ENCODE results near the gene PDYN. TPM values are rescaled to one million over a fixed set of nuclear protein-coding genes. Genes with fewer than 3 reads are reported as not detected.

The PDYN gene
- polyA plus RNA-seq, 1 experiment: not detected

GRCh38 chr20:2026514-2026913 lies 32.7 kb upstream of the PDYN start:
- TF ChIP-seq, protein P1, sequence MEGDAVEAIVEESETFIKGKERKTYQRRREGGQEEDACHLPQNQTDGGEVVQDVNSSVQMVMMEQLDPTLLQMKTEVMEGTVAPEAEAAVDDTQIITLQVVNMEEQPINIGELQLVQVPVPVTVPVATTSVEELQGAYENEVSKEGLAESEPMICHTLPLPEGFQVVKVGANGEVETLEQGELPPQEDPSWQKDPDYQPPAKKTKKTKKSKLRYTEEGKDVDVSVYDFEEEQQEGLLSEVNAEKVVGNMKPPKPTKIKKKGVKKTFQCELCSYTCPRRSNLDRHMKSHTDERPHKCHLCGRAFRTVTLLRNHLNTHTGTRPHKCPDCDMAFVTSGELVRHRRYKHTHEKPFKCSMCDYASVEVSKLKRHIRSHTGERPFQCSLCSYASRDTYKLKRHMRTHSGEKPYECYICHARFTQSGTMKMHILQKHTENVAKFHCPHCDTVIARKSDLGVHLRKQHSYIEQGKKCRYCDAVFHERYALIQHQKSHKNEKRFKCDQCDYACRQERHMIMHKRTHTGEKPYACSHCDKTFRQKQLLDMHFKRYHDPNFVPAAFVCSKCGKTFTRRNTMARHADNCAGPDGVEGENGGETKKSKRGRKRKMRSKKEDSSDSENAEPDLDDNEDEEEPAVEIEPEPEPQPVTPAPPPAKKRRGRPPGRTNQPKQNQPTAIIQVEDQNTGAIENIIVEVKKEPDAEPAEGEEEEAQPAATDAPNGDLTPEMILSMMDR (IDR thresholded peaks at IDR 0.05; ENCODE audit: insufficient read depth, low read depth, low read length): no peak
- DNase-seq (ENCODE audit: low read depth): no peak
- H3K4me3 ChIP-seq (ENCODE audit: low read depth, low read length): no peak overlapping the region
- POLR2A ChIA-PET: no interaction called here
- H3K27me3 ChIP-seq (ENCODE audit: control insufficient read depth, insufficient read depth, low read length): peaks cover 2% of the 10 kb centered on the region; the same call in 1 of the 2 replicates
- no peaks in the 10 kb centered on the region for H3K36me3 ChIP-seq (ENCODE audit: control insufficient read depth, insufficient read depth, low read length)
- CTCF ChIA-PET: interaction anchor here (1.2 to 1.4 kb wide), 3 partner anchors 18 to 144 kb away, joined by 3 read pairs; no protein-coding TSS in a partner anchor

DNA sequence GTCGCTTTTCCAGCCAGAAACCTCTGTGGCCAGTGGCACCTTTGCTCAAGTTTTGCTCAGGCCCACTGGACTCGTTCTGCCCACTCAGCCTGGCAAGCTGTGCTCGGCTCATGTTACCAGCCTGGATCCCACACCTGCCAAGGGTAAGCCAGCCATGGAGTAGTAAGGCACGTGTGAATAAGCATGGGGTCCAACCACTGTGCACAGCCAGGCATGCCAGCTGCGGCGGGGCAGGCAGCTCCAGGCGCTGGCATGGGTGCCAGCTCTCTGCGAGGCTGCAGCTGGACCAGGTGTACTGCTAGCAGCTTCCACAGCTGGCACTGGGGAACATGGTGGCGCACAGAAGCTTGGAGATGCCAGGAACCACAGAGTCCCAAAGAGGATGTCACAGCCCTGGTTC lies 32.1 kb upstream of the PDYN start:
- POLR2A ChIA-PET: no interaction called here
- no peaks in the 10 kb centered on the region; the same call in 1 of the 2 replicates for H3K27me3 ChIP-seq (ENCODE audit: control insufficient read depth, insufficient read depth, low read length)
- CTCF ChIA-PET: interaction anchor here (1.0 to 1.4 kb wide), 4 partner anchors 18 to 144 kb away, joined by 3 read pairs; no protein-coding TSS in a partner anchor

GRCh38 chr20:2023151-2023550 lies 29.3 kb upstream of the PDYN start:
- POLR2A ChIA-PET: interaction anchor here (0.6 kb wide), 1 partner anchor 79 kb away, joined by 3 read pairs; no protein-coding TSS in a partner anchor
- Histone ChIP-seq H3K27me3 (ENCODE audit: control insufficient read depth, insufficient read depth, low read length) (no peaks in the 10 kb centered on the region), H3K4me3 (ENCODE audit: low read depth, low read length) (no peak overlapping the region), H3K36me3 (ENCODE audit: control insufficient read depth, insufficient read depth, low read length) (no peaks in the 10 kb centered on the region)
- DNase-seq (ENCODE audit: low read depth): no peak
- TF ChIP-seq, protein P1 (IDR thresholded peaks at IDR 0.05; ENCODE audit: insufficient read depth, low read depth, low read length): no peak
- CTCF ChIA-PET: interaction anchor here (1.3 to 2.4 kb wide), 2 partner anchors 16 to 150 kb away, joined by 6 read pairs; no protein-coding TSS in a partner anchor

More for the DNA sequence above, 32.1 kb upstream of the PDYN start:
- Histone ChIP-seq H3K36me3 (ENCODE audit: control insufficient read depth, insufficient read depth, low read length) (no peaks in the 10 kb centered on the region), H3K4me3 (ENCODE audit: low read depth, low read length) (no peak overlapping the region)
- TF ChIP-seq, protein P1 (IDR thresholded peaks at IDR 0.05; ENCODE audit: insufficient read depth, low read depth, low read length): no peak
- no peak for DNase-seq (ENCODE audit: low read depth)

DNA sequence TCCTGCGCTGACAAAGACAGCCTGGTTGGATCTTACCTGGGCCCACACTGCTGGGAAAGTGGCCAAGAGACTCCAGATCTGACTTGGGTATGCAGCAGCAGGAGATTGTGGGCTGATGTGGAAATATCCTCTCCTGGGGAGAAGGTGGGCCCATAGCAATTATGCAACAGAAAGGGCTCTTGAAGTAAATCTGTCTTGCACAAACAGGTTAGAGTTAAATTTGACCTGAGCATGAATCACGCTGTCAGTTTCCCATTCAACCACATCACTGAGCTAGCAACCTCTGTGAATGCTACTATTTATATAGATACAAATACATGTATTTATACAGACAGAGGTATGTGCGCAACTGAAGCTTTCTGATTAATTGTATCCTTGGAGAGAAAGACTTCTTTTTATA lies 28.3 kb upstream of the PDYN start:
- H3K36me3 ChIP-seq (ENCODE audit: control insufficient read depth, insufficient read depth, low read length): no peaks in the 10 kb centered on the region
- H3K4me3 ChIP-seq (ENCODE audit: low read depth, low read length): no peak overlapping the region
- TF ChIP-seq, protein P1 (IDR thresholded peaks at IDR 0.05; ENCODE audit: insufficient read depth, low read depth, low read length): no peak
- POLR2A ChIA-PET: no interaction called here
- no peak for DNase-seq (ENCODE audit: low read depth)
- H3K27me3 ChIP-seq (ENCODE audit: control insufficient read depth, insufficient read depth, low read length): no peaks in the 10 kb centered on the region
- CTCF ChIA-PET: interaction anchor here (1.3 to 2.4 kb wide), 2 partner anchors 15 to 151 kb away, joined by 6 read pairs; no protein-coding TSS in a partner anchor

DNA sequence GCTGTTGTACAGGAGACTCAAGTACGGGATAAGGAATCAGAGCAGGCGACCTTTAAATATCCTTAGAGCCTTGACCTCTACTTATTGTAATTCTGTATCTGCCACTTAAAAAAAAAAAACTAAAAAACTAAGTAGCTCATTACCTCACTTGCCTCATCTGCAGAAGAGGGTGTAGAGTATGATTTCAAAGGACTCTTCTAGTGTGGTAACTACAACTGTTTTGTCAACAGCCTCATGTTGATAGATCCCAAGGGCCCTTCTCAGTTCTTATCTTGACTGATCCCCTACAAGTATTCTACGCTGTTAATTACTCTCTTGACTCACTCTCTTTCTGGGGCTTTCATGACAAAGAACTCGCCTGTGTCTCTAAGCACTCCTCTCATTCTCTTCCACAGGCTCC lies 16.7 kb upstream of the PDYN start:
- DNase-seq (ENCODE audit: low read depth): no peak
- ChIA-PET CTCF (interaction anchor here (0.8 to 6.2 kb wide), 3 partner anchors 82 to 295 kb away, joined by 3 to 120 read pairs (median 3); no protein-coding TSS in a partner anchor), POLR2A (no interaction called here)
- TF ChIP-seq, protein P1 (IDR thresholded peaks at IDR 0.05; ENCODE audit: insufficient read depth, low read depth, low read length): no peak
- Histone ChIP-seq H3K4me3 (ENCODE audit: low read depth, low read length) (no peak overlapping the region), H3K27me3 (ENCODE audit: control insufficient read depth, insufficient read depth, low read length) (no peaks in the 10 kb centered on the region; the same call in 1 of the 2 replicates), H3K36me3 (ENCODE audit: control insufficient read depth, insufficient read depth, low read length) (no peaks in the 10 kb centered on the region)

Data from BJ (cell line).